B cell (primary cell): Measurements from ENCODE around the gene TPSG1.

Experiments
- EZH2 ChIP-seq: IDR thresholded peaks from 2 replicates; pipeline ENCODE4 v1.6.1; 2012; ENCODE audit warnings: borderline replicate concordance, low read depth, mild to moderate bottlenecking, moderate library complexity, low read length; ENCODE audit not compliant: insufficient read depth, poor library complexity, severe bottlenecking
- TF ChIP-seq, protein P1 (sequence below): fragments of 200-600 bp; IDR thresholded peaks from one replicate; pipeline ENCODE4 v1.8.0; 2022; ENCODE audit warnings: antibody characterized with exemption, mild to moderate bottlenecking

DNA sequence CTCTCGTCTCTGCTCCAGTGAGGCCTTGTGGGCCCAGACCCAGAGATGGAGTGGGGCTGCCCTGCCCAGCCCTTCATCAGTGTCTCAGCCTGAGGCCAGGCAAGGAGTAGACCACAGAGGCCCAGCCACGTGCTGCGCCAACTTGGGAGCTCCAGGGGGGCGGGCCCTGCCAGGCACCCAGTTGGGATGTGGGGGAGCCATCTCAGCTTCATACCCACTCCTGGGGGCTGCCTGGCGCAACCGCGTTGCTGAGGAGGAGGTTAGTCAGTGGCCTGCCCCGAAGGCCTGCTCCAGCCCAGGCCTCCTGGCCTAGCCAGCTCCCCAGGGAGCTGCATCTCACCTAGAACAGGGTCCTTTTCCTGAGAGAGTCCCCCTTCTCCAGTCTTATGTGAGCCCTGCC is 11.8 kb downstream of the TPSG1 start:
- no peak for TF ChIP-seq EZH2
- TF ChIP-seq, protein P1, sequence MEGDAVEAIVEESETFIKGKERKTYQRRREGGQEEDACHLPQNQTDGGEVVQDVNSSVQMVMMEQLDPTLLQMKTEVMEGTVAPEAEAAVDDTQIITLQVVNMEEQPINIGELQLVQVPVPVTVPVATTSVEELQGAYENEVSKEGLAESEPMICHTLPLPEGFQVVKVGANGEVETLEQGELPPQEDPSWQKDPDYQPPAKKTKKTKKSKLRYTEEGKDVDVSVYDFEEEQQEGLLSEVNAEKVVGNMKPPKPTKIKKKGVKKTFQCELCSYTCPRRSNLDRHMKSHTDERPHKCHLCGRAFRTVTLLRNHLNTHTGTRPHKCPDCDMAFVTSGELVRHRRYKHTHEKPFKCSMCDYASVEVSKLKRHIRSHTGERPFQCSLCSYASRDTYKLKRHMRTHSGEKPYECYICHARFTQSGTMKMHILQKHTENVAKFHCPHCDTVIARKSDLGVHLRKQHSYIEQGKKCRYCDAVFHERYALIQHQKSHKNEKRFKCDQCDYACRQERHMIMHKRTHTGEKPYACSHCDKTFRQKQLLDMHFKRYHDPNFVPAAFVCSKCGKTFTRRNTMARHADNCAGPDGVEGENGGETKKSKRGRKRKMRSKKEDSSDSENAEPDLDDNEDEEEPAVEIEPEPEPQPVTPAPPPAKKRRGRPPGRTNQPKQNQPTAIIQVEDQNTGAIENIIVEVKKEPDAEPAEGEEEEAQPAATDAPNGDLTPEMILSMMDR, result no peak
